Measurements from ENCODE around the gene SLC24A2.

GRCh38 chr9:19787672-19788071, 1.2 kb downstream of the SLC24A2 start:
- TF ChIP-seq CTCF (IDR thresholded peaks at IDR 0.05 in 2 of 3, conservative IDR thresholded peaks at IDR 0.05 in 1 of 3; ENCODE audit: control insufficient read depth in 2 of 3, extremely low read depth in 1 of 3, insufficient read depth in 1 of 3, low read depth in 3 of 3, low read length in 3 of 3) (no peak), MEF2B (IDR thresholded peaks at IDR 0.05; ENCODE audit: partially characterized antibody, poor library complexity, severe bottlenecking) (no peak), NFIC (IDR thresholded peaks at IDR 0.05; ENCODE audit: low read depth, low read length) (no peak), MYC (IDR thresholded peaks at IDR 0.05; ENCODE audit: insufficient read depth, insufficient read length, insufficient replicate concordance, low read length, severe bottlenecking) (no peak), MTA3 (IDR thresholded peaks at IDR 0.05; ENCODE audit: borderline replicate concordance, low read length) (no peak), POLR2AphosphoS5 (IDR thresholded peaks at IDR 0.05; ENCODE audit: low read length) (no peak)
